GM21786 (cell line): ENCODE measurements around the gene PPIG.
"Not testable (repeated sequence)": the region's sequence is repeated elsewhere in the genome, so short reads cannot be mapped to it uniquely, and the experiment has no call there.

Experiments
- ATAC-seq: cut with Tn5 transposase; IDR thresholded peaks from one replicate; pipeline ENCODE4 v1.9.1; 2021; ENCODE audit not compliant: unreplicated experiment

Gene PPIG

DNA sequence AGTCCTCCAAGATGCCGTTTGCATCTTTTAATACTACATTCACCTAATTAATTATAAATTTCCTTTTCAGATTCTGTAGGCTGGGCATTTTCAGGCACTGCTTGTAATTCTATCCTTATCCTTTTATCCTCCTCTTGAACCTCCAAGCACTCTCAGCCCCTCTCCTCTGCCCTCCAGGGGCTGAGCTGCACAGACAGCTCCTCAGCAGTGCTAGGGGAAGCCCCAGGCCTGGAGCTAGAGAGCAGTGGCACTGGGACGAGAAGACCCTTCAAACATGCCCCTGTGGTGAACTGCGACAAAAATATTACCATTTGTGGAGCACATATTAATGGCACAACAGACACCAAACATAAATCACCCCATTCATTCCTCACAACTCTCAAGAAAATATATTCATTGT lies 77.1 kb downstream of the PPIG start:
- no peak for ATAC-seq

DNA sequence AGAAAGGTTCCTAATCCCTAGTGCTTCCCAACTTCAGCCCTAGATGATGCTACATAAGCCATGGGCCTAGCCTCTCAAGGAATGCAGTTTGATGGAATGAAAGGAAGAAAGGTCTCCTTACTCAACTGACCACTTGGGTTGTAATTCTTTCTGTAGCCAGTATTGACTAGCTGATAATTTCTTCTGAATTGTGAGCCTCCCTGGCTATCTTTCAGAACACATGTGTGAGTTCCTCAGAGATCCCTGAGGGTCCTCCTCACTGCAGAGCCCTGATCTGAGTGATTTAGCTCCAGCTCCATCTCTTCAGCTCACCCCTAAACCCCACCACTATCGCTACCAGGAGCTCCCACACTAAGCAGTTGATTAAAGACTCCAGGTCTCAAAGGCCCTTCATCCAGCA lies 78.6 kb downstream of the PPIG start:
- ATAC-seq: no peak

DNA sequence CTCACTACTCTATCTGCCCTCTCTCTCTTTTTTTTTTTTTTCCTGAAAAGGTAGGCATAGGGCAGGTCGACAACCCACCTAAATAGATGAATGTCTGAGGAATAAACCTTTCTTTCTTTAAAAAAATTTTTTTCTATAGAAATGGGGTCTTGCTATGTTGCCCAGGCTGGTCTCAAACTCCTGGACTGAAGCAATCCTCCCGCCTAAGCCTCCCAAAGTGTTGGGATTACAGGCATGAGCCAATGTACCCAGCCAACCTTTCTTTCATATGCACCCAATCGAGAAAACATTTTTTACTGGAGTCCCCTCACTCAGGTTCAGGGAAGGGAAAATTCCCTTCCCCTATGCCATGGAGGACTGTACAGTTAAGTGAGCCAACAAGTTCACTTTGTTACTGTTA lies 79.1 kb downstream of the PPIG start:
- no peak for ATAC-seq

DNA sequence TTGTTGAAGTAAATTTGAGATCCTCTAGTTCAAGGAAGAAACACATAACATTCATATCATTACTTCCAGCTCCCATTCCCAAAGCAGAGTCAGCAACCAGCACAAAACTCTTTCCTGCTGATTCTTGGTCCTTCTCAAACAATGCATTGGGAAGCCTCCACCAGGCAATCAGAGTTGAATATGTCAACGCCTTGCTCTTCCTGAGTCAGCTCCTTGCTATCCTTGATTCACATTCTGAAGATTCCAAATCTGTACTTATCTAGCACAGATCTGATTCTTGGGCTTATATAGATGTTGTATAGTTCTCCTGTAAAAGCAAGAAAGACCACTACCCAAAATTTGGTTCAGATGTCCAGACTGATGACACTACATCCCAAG lies 80.4 kb downstream of the PPIG start:
- ATAC-seq: no peak

DNA sequence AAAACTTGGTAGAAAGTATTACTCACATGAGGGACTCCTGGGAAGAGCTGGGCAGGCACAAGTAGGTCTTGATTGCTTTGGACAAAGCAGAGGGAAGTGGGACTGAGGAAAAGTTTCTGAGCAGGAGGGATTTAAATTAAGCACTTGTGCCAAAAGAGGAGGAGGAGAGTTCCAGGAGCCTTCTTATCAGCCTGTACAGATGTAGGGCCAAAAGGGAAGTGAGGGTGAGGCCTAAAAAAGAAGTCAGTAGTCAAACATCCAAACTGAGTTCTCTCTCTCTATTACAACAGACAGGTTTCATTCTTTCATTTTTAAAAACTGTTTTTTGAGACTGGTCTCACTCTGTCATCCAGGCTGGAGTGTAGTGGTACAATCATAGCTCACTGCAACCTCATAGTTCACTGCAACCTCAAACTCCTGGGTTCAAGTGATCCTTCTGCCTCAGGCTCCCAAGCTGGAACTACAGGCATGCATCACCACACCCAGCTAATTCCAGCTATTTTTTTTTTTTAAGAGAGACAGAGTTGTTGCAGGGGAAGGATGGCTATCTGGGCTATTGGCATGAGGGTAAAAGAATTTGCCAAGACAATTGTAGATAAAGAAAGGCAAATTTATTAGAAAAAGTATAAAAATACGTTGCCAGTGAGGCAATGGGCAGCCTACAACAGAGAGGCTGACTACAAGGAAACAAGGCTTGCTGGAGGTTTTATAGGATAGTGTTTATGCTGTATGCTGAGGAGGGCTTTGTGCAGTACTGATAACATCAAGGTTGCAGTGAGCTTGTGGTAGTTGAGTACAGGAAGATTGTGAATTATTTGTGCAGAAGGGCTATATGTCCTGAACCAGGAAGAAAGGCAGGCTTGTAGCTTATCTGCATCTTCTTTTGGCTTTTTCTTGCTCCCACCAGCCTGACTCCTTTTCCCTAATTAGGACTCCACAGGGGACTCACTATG lies 81.1 kb downstream of the PPIG start:
- no peak for ATAC-seq

DNA sequence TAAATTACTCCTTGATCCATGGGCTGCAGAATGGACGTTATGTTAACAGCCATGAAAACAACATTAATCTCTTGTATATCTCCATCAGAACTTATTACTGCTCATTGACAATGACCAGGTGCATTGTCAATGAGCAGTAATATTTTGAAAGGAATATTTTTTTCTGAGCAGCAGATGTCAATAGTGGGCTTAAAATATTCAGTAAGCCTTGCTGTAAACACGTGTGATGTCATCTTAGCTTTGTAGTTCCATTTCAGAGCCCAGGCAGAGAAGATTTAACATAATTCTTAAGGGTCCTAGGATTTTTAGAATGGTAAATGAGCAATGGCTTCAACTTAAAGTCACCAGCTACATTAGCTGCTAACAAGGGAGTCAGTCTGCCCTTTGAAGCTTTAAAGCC lies 83.4 kb downstream of the PPIG start:
- ATAC-seq: no peak

DNA sequence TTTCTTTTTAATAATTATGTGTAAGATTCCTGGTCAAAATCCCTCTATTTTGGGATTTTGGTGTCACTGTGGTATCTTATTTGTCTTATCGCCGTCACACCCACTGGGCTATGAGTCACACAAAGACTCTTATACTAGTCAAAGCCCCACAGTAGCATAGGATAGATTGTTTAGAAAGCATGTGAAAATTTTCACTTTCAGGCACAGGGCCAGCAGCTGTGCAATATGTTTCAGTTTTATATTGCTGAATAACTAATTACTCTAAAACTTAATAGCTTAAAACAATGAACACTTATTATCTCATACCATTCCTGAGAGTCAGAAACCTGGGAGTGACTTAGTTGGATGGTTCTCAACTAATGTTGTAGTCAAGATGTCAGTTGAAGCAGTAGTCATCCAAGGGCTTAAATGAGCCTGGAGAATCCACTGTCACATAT lies 86.1 kb downstream of the PPIG start:
- ATAC-seq: peak; percentile 61

DNA sequence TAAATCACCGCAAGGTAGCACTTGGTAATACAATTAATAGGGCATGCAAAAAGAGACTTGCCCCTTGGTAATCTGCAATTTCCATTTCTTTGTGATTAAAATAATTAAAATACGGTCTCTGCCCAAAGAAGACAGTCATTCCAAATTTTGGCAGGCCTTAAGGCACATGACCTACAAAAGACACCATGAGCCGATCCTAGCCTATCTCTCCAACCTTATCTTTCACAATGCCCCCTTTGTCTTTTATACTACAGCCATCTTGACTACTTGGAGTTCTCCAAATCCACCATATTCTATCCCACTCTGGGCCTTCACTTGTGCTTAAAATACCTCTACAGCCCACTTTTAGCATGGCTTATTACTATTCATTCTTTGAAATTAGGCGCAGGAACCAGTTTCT lies 86.8 kb downstream of the PPIG start:
- no peak for ATAC-seq

DNA sequence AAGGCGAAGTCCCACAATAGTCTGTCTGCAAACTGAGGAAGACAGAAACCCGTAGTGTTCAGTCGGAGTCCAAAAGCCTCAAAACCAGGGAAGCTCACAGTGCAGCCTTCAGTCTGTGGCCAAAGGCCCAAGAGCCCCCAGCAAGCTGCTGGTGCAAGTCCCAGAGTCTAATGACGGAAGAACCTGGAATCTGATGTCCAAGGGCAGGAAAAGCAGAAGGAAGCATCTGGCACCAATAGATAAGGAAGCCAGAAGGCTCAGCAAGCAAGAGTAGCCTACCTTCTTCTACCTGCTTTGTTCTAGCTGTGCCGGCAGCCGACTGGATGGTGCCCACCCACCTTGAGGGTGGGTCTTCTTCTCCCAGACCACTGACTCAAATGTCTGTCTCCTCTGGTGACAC lies 88.3 kb downstream of the PPIG start:
- ATAC-seq: no peak

DNA sequence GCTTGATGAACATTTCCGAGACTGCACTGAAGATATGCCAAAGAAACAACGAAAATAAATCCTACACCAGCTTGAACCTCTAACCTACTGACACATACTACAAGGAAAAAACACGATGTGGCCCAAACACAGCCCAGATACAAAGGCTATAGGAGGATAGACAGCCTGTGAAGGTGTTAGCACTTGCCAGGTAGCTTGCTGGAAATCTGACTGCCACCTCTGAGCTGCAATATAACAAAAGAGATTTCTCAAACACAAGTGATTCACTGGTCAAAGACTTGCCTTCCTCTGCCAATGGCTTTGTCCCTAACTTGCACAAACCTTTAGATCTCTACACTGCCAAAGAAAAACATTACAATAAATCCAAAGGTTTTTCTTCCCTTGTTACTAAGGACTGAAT lies 89.0 kb downstream of the PPIG start:
- no peak for ATAC-seq

DNA sequence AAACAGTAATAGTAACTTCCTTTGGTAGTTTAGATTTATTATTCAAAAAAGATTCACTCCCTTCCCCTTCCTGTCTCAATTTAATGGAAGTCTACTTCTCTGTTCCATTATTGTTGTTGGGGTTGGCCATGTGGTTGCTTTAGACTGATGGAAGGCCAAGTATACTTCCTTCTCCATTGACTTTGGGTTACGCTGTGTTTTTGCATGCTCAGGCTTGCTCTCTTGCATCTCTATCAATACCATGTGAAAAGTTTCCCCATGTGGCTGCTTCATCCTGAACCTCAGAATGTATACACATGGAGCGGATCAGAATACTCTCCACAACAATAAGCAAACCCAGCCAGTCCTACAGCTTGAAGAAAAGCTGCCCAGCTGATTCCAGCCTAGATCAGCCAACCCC lies 89.8 kb downstream of the PPIG start:
- no peak for ATAC-seq

DNA sequence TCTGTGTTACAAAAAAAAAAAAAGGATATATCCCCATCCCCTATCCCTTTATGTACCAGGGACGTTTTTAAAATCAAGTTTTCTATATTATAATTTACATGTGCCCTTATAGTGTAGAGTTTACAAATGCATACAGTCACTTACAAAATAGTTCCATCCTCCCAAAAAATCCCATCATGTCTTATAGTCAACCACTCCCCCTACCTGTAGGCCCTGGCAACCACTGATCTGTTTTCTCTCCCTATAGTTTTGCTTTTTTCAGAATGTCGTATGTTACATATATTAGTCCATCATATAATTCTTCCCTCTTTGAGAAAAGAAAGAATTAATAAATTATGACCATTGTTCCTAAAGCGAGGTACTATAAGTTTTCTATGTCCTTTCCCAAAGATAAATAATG lies 92.2 kb downstream of the PPIG start:
- no peak for ATAC-seq

DNA sequence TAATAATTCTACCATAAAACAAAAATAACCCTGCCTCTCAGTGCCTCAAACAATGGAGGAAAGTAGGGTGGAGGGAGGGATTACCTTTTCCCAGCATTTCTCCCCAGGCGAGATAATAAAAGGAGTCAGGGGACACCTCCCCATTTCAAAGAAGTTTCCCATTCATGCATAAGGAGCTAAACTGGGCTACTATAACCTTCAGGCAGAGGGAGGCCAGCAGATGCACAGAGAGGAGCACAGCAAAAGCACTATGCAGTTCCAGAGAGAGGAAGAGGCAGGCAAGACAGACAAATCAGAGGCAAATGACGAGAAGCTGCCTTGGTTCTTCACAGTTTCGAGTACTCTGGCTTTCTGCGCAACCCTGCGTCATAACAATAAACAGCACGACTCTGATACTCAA lies 92.7 kb downstream of the PPIG start:
- ATAC-seq: no peak

DNA sequence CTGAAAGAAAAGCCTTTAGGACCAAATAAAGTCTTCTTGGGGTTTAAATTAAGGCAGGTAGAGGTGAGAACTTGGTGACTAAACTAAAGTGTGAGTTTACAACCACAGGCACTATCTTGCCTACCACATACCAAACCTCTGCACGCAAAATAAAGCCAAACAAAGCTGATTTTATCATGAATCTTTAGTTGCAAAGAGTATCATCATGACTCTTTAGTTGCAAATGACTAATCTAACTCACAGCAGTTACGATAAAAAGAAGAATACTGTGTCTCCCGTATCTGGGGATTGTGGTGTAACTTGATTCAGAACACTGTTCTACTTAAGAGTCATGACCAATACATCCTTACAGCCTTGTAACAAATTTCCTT lies 98.9 kb downstream of the PPIG start:
- no peak for ATAC-seq

DNA sequence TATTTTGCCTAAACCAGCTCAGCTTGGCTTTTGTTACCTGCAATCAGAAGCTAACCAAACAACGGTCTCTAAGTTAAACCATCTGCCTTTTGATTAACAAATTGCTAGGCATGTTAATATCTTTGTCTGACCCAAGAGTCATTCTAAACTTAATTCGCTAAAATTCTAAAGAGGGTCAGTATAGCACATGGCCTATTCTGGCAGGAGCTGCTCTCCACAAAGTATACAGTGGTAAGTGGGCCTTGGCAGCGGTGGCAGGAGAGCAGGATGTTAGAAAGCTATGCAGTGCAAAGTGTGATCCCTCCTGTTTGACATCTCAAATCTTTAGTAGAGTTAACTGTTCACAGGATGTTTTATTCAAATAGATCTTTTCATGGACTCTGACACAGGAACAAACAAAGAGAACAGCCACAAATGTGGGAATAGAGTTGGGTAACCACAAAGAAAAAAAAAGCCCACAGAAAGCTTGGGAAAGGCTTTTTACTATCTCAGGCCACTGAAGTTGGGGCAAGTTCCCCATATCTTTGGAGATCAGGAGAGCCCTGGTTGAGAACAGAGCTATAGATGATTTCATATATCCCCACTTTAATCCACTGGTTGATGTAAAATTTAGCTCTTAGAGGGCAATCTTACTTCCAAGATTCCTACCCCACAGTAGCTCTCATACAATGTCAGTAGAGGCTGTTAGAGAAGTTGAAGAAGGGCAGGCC lies 99.4 kb downstream of the PPIG start:
- ATAC-seq: no peak

DNA sequence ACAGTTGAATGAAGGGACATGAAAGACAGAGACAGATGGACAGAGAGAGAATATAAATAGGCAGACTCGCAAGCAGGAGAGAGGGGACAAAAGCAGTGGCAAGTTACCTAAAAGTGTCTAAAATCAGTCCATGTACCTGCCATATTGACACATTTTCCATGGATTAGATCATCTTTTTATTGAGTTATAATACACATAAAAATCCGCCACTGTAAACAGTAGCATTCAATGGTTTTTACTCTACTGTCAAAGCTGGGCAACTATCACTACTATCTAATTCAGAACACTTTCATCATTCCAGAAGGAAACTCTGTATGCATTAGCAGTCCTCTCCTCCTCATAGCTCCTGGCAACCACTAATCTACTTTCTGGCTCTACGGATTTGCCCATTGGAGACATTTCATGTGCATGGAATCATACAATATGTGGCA lies 100.0 kb downstream of the PPIG start:
- no peak for ATAC-seq

DNA sequence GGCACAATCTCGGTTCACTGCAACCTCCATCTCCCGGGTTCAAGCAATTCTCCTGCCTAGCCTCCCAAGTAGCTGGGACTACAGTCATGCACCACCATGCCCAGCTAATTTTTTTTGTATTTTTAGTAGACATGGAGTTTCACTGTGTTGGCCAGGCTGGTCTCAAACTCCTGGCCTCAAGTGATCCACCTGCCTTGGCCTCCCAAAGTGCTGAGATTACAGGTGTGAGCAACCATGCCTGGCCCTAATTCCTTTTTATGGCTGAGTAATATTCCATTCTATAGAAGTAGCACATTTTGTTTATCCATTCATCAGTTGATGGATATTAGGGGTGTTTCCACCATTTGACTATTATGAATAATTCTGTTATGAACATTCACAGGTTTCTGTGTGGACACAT lies 100.6 kb downstream of the PPIG start:
- ATAC-seq: not testable (repeated sequence)

DNA sequence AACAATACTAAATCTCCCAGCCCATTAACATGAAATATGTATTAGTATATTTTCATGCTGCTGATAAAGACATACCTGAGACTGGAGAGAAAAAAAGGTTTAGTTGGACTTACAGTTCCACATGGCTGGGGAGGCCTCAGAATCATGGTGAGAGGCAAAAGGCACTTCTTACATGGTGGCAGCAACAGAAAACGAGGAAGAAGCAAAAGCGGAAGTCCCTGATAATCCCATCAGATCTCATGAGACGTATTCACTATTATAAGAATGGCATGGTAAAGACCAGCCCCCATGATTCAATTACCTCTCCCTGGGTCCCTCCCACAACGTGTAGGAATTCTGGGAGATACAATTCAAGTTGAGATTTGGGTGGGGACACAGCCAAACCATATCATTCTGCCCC lies 102.7 kb downstream of the PPIG start:
- not testable (repeated sequence) for ATAC-seq

DNA sequence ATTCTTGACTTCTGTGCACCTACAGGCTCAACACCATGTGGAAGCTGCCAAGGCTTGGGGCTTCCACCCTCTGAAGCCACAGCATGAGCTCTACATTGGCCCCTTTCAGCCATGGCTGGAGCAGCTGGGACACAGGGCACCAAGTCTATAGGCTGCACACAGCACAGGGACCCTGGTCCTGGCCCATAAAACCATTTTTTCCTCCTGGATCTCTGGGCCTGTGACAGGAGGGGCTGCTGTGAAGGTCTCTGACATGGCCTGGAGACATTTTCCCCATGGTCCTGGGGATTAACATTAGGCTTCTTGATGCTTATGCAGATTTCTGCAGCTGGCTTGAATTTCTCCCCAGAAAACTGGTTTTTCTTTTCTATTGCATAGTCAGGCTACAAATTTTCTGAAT lies 103.8 kb downstream of the PPIG start:
- ATAC-seq: not testable (repeated sequence)

DNA sequence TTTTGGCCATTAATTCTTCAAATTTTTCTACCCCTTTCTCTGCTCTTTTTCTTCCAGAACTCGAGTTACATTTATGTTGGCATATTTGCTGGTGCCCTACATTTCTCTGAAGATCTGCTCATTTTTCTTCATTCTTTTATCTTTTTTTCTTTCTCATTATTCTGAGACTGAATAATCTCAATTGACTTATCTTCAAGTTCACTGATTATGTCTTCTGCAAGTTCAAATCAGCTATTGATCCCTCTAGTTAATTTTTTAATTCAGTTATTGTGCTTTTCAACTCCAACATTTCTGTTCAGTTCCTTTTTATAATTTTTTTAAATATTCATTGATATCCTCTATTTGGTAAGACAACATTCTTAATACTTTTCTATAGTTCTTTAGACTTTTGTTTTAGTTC lies 106.8 kb downstream of the PPIG start:
- ATAC-seq: no peak
